GM12878 (cell line): ENCODE measurements around the gene TTLL6. TPM values are rescaled to one million over a fixed set of nuclear protein-coding genes. Genes with fewer than 3 reads are reported as not detected.

Experiments
- BHLHE40 ChIP-seq, 2 experiments: fragments of 450-650 bp in 1 of 2; IDR thresholded peaks; 2 replicates each; pipeline ENCODE4 v1.6.1; 2011 to 2017; ENCODE audit warnings: low read depth in 2 of 2, borderline replicate concordance in 1 of 2, improper control_type of control experiment in 1 of 2, low read length in 1 of 2, mild to moderate bottlenecking in 1 of 2
- CHD1 ChIP-seq: IDR thresholded peaks from 2 replicates; pipeline ENCODE4 v1.6.1; 2012; ENCODE audit warnings: low read depth, low read length, improper control_type of control experiment
- CHD2 ChIP-seq: IDR thresholded peaks from 2 replicates; pipeline ENCODE4 v1.6.1; 2011; ENCODE audit warnings: low read depth, low read length, improper control_type of control experiment, borderline replicate concordance
- EGR1 ChIP-seq, 2 experiments: IDR thresholded peaks; 1 replicate in 1 of 2; 2 replicates in 1 of 2; pipeline ENCODE4 v1.6.1; 2011 to 2012; ENCODE audit warnings: low read depth in 2 of 2, low read length in 2 of 2, borderline replicate concordance in 1 of 2, mild to moderate bottlenecking in 1 of 2, moderate library complexity in 1 of 2
- FOS ChIP-seq: IDR thresholded peaks from 3 replicates; pipeline ENCODE4 v1.6.1; 2011; ENCODE audit warnings: borderline replicate concordance; ENCODE audit not compliant: insufficient read length; ENCODE audit errors: extremely low read depth
- KLF5 ChIP-seq: fragments of 450-650 bp; IDR thresholded peaks from 2 replicates; pipeline ENCODE4 v1.6.1; 2014; ENCODE audit warnings: mild to moderate bottlenecking; ENCODE audit not compliant: partially characterized antibody
- NFYB ChIP-seq: IDR thresholded peaks from 2 replicates; pipeline ENCODE4 v1.6.1; 2011; ENCODE audit warnings: low read depth, mild to moderate bottlenecking, low read length, improper control_type of control experiment, moderate library complexity; ENCODE audit not compliant: insufficient read depth
- POLR2AphosphoS5 ChIP-seq: IDR thresholded peaks from 2 replicates; pipeline ENCODE4 v1.6.1; 2011; ENCODE audit warnings: mild to moderate bottlenecking, low read length, inconsistent platforms
- RUNX3 ChIP-seq: IDR thresholded peaks from 2 replicates; pipeline ENCODE4 v1.6.1; 2012; ENCODE audit warnings: low read length, inconsistent platforms
- SMARCA5 ChIP-seq: fragments of 450-650 bp; IDR thresholded peaks from 2 replicates; pipeline ENCODE4 v1.6.1; 2017; ENCODE audit warnings: mild to moderate bottlenecking
- USF2 ChIP-seq: IDR thresholded peaks from 2 replicates; pipeline ENCODE4 v1.6.1; 2011; ENCODE audit warnings: low read depth, low read length, improper control_type of control experiment, borderline replicate concordance
- polyA plus RNA-seq, 11 experiments: library from polyadenylated mRNA; depleted of rRNA in 4 of 11; unstranded in 6 of 11; stranded (reverse) in 5 of 11; fragments of >200 nt; fragmentation: Nextera tagmentation in 4 of 11; fragmentation: Illumina TruSeq in 1 of 11; extraction: Ambion mirVana in 4 of 11; extraction: Trizol in 1 of 11; gene quantifications; 1 replicate in 1 of 11; 2 replicates in 10 of 11; pipeline versions ENCODE4 v1.2.1 to v1.2.3, GENCODE V29; 2011 to 2016; ENCODE audit warnings: inconsistent platforms in 2 of 11, missing spikeins in 2 of 11, low read depth in 1 of 11
- total RNA-seq, 4 experiments: library from RNA; depleted of rRNA in 3 of 4; stranded (reverse); fragments of >200 nt in 3 of 4; fragmentation: Illumina TruSeq in 1 of 4; extraction: Trizol in 1 of 4; gene quantifications; 2 replicates each; pipeline versions ENCODE4 v1.2.1 to v1.2.3, GENCODE V29; 2013 to 2021
- TF ChIP-seq, protein P1 (sequence below): fragments of 150-350 bp; IDR thresholded peaks from 2 replicates; pipeline ENCODE4 v1.6.1; 2016; ENCODE audit warnings: low read depth, low read length
- TF ChIP-seq, protein P2 (sequence below): IDR thresholded peaks from 2 replicates; pipeline ENCODE4 v1.6.1; 2011; ENCODE audit warnings: low read depth, mild to moderate bottlenecking, low read length, moderate library complexity, borderline replicate concordance; ENCODE audit errors: extremely low read depth
- TF ChIP-seq, protein P3 (sequence below): fragments of 150-350 bp; IDR thresholded peaks from 2 replicates; pipeline ENCODE4 v1.6.1; 2014; ENCODE audit warnings: mild to moderate bottlenecking, low read depth, low read length

The TTLL6 gene
- total and polyA plus RNA-seq, 10 of the 15 experiments (the other 5 are each of a cell fraction or from before 2014, with no cell fraction given) = 0.06 to 0.36 (median 0.13) TPM; not detected in 4

- TF ChIP-seq, protein P1, sequence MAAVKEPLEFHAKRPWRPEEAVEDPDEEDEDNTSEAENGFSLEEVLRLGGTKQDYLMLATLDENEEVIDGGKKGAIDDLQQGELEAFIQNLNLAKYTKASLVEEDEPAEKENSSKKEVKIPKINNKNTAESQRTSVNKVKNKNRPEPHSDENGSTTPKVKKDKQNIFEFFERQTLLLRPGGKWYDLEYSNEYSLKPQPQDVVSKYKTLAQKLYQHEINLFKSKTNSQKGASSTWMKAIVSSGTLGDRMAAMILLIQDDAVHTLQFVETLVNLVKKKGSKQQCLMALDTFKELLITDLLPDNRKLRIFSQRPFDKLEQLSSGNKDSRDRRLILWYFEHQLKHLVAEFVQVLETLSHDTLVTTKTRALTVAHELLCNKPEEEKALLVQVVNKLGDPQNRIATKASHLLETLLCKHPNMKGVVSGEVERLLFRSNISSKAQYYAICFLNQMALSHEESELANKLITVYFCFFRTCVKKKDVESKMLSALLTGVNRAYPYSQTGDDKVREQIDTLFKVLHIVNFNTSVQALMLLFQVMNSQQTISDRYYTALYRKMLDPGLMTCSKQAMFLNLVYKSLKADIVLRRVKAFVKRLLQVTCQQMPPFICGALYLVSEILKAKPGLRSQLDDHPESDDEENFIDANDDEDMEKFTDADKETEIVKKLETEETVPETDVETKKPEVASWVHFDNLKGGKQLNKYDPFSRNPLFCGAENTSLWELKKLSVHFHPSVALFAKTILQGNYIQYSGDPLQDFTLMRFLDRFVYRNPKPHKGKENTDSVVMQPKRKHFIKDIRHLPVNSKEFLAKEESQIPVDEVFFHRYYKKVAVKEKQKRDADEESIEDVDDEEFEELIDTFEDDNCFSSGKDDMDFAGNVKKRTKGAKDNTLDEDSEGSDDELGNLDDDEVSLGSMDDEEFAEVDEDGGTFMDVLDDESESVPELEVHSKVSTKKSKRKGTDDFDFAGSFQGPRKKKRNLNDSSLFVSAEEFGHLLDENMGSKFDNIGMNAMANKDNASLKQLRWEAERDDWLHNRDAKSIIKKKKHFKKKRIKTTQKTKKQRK = no peak
- TF ChIP-seq USF2 (no peak), FOS (no peak), BHLHE40 (IDR thresholded peaks at IDR 0.05; ENCODE audit: borderline replicate concordance in 1 of 2, low read depth in 2 of 2, low read length in 1 of 2) (no peak), NFYB (no peak), RUNX3 (peak; percentile 46), POLR2AphosphoS5 (no peak), SMARCA5 (no peak), CHD2 (no peak), EGR1 (IDR thresholded peaks at IDR 0.05; ENCODE audit: borderline replicate concordance in 1 of 2, low read depth in 2 of 2, low read length in 2 of 2) (no peak), KLF5 (no peak), CHD1 (no peak)
- TF ChIP-seq, protein P2, sequence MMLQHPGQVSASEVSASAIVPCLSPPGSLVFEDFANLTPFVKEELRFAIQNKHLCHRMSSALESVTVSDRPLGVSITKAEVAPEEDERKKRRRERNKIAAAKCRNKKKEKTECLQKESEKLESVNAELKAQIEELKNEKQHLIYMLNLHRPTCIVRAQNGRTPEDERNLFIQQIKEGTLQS = no peak
- TF ChIP-seq, protein P3, sequence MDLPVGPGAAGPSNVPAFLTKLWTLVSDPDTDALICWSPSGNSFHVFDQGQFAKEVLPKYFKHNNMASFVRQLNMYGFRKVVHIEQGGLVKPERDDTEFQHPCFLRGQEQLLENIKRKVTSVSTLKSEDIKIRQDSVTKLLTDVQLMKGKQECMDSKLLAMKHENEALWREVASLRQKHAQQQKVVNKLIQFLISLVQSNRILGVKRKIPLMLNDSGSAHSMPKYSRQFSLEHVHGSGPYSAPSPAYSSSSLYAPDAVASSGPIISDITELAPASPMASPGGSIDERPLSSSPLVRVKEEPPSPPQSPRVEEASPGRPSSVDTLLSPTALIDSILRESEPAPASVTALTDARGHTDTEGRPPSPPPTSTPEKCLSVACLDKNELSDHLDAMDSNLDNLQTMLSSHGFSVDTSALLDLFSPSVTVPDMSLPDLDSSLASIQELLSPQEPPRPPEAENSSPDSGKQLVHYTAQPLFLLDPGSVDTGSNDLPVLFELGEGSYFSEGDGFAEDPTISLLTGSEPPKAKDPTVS = no peak
Observed at GRCh38 chr17:48791128-48792032, 25.6 kb downstream of the TTLL6 start (continued).
